Medulla oblongata (tissue), 1 donor: ENCODE results near the gene CTBP2.
"Not testable (repeated sequence)": the region's sequence is repeated elsewhere in the genome, so short reads cannot be mapped to it uniquely, and the experiment has no call there.

Experiments used
- DNase-seq: peaks from one replicate; pipeline ENCODE4 v3.0.0-alpha.2; 2015; ENCODE audit errors: extremely low spot score

CTBP2 gene

GRCh38 chr10:125158601-125159485 is 1.5 kb downstream of the CTBP2 start:
- DNase-seq: peak; percentile 77

DNA sequence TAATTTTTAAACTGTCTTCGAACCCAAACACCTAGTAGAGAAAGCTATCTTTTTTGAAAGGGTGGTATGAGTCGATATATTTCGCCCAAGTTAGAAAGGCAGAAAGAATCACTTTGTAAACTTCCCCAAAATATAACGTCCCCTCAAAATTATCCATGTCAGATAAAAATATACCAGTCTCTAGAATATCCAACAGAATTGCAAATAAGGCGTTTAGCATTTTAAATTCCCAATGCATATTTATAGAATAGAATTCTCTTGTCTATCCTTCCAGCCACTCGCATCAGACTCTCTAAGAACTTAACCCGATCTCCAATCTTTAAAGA is 2.1 kb downstream of the CTBP2 start:
- no peak for DNase-seq

DNA sequence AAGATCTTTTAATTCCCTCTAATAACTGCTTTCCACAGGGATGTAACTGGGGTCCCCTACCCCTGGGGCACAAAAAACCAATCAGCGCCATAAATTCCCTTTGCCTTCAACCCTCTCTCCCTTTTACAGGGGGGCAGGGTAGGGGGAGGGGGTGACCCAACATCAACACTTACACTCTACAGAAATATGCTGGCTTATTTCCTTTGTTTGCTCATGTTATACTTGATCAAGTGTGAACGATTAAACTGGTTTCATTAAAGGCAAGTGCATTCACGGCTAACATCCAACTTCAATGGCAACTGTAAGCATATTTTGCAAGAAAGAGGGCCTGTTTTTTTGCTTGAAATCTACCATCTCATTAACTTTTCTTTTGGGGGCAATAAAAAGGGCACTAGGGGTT is 2.9 kb downstream of the CTBP2 start:
- no peak for DNase-seq

DNA sequence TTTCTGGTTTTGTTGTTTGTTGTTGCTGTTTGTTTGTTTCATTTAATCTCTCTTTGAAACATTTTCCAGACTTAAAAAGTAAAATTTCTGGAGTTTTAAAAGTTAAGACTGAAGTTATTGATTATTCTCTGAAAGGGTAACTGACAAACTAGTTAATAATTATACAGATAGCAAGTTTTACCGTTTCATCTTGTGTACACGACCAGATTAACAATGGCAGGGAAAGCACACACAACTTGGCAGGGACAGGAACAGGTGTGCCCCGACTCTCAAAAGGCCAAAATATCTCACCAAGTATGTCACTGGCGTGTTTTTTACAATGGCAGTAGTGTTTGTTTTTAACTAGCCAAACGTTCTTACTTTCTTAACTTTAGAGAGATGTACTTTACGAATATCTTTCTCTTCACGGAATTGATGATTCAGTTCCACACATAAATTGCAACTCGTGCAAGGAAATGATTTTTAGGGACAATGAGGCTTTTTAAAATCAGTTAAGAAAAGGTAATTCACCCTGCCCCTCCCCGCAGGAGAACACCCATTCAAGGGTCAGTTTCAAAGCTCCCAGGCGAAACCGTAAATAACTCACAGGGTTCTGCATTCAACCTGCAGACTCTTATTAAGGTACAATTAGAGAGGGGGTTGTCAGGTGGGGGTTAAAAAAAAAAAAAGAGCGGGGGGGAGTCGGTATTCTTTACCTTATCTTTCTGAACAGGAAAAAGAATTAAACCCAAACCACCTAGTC is 3.5 kb downstream of the CTBP2 start:
- no peak for DNase-seq

DNA sequence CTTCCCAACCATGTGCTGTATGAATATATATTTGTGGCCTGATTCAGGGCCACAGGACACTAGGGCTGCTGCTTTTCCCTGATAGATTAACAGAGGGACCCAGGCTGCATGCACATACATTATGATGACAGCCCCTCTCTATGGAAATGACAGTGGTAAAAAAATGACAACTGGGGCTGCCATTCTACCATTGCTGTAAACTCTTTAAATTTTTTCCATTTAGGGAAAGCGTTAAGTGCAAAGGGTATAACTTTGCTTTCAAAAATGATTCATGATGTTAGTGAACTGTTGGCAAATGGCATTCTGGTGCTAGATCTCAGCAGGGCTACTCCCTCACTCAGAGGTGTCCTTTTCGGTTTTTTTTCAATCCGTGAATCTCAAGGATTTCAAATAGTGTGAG is 4.2 kb downstream of the CTBP2 start:
- DNase-seq: no peak

DNA sequence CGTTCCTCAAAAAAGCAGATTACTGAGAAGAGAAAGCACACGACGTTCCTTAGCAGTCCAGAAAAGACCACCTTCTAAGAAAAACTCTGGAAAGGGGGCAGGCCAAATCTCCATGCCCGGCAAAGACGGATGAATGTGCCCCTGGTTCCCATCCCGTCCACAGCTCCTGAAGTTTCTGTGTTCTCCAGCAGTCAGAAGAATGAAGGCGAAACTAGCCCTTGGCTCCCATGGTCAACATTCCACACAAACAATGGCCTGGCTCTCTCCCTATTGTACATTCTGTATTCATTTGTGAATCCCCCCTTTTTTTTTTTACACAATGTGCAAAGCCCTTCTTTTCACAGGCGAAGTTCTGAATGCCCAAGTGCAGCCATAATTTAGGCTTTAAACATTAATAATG is 5.3 kb downstream of the CTBP2 start:
- DNase-seq: peak; percentile 57

DNA sequence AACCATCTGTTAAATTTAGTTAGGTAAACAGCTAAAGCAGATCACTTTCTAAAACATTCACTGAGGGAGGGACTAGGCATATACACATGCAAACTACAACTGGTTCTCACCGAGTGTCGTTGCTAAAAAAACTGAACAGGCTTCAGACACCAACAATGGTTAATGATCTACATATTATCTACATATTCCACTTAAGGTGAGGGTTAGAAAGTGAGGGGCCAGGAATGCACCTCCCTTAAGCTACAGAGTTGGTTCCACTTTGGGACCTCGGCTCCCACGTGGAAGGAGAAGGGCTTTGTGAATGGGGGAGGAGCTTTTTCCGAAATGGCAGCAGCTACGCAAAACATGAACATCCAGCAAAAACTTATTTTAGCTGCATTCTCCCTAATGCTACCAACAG is 5.8 kb downstream of the CTBP2 start:
- DNase-seq: peak; percentile 44

- DNase-seq: no peak
Measured at GRCh38 chr10:125153703-125154490, 6.5 kb downstream of the CTBP2 start.

DNA sequence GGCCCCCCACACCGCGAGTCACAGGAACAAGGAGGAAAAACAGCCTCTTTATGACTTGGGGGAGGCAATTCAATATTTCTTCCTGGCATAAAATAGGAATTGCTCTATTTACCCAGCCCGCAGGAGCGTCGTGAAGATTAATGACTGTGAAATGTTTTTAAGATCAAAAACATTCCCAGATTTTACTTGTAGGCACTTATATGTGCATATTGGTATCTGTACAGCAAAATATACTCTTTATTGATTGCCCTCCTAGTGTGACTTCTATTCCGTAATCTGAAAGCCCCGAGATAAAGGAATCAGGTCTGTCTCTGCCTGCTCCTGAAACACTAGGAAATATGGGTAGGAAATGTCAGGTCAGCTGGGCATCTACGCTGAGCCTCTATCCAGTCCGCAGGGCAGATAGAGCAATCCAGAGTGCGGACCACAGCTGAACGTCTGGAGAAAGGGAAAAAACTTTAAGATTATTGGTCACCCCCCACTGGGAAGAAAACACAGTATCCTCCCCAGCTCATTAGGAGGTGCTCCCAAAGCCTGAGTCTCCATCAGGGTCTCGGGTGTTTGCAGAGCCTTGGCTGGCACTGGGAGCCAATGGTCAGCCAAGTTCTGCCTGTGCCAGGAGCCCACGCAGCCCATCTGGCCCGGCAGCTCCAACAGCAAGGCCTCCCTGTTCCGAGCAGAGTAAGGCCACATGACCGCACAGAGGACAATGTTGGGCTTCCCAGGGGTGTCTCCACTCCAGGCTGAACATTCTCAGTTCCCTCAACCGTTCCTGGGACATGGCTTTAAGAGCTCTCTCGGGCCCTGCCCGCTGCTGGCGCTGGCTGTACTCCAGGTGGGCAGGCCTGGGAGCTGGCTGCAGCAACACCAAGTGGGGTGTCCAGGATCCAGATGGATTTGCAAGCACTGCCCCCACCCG is 7.7 kb downstream of the CTBP2 start:
- DNase-seq: peak; percentile 89

DNA sequence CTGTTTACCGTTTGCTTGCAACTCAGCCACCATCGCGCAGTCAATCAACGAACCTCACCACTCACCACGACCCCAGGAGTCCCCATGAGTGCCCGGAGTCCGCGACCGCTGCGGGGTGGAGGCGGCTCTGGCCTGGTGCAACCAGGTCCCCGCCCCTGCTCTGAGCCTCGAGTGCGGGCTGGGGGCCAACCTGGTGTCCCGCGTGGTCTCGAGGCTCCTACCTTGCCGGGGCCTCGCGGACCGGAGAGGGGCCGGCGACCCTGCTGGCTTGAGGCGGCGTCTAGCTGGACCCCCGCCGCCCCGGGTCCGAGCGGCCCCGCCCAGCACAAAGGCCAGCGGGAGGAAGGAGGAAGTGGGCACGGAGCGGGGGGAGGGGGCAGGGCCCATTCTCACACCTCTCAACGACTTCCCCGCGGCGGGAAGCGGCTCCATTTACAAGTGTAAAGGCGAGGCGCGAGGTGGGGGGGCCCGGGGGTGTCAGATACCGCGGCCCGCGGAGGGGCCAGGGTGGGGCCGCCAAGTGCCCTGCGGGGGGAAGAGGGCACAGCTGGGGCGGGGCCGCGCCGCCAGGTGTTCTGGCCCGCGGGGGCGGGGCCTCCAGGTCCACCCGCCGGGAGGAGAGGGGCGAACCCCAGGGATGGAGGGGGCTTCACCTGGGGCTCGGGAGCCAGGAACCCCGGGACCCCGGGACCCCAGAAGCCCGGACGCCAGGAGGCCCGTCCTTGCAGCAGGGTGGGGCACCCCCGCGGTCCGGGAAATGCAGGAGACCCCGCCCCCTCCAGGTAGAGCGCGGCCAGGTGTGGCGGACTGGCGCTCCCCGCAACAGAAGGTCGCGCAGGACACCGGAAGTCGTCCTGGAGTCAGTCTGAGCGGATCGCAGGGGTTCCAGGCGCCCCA is 8.6 kb downstream of the CTBP2 start:
- no peak for DNase-seq

GRCh38 chr10:125151170-125151552 is 9.2 kb downstream of the CTBP2 start:
- no peak for DNase-seq

DNA sequence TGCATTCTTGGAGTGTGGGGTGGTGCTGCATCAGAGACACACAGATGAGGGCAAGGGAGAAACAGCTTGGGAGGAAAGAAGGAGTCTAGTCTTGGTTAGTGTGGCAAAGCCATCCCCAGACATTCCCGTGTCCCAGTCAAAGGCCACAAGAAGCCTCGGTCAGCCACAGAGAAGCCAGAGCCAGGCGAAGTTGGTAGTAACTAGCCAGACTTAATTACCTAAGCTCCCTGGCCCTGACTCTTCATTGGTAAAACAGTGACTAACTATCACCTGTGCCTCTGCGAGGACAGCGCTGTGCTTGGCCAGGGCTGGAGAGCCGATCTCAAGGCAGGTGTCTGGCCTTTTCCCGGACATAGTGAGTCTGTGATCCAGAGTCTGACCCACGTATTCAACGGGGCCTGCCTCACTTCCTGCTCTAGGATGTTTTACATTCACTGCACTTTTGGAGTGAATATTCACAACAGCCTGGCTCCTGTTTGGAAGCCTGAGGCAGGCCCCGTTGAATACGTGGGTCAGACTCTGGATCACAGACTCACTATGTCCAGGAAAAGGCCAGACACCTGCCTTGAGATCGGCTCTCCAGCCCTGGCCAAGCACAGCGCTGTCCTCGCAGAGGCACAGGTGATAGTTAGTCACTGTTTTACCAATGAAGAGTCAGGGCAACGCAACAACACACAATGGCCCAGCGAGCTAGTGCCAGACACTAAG is 9.8 kb downstream of the CTBP2 start:
- not testable (repeated sequence) for DNase-seq

DNA sequence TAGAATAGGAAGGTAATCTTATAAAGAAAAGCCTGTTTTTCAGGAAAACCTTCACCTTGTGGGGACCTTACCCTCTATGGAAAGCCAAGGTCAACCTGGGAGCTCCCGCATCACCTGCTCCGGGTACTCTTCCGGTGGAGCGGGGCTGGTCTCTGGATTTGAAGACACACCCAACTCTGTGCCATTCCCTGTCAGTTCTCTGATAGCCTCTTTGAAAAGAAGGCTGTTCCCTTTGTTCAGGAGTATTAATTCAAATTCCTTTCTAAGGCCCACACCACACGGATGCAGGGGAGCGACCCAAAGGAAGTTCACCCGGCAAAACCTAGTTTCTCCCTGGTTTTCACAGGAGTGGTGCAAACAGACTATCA is 10.7 kb downstream of the CTBP2 start:
- DNase-seq: no peak

DNA sequence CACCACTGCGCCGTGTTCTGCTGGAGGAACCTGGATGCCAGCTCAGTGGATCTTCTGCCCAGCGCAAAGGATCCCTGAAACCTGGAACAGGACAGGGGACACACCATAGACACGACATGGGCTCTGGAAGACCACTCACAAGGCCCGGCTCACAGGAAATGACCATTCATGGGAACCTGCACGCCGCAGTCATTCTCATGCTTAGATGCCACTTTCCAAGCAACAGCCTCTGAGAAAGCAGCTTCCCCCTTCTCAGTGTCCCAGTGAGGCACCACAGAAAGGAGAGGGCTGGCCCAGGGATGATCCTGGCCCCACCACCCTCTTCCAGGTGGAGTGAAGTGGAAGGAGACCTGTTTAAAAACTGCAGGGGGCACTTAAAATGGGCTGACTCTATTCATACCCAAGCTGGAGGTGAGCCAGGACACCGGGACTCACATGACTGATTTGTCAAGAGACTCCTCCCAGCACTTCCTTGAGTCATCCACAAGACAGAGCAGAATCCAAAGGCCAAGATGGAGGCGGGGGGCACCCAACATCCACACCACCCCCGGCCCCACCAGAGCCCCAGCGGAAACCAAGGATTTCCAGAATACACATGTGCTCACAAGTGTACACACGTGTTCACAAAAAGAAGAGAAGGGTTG is 11.2 kb downstream of the CTBP2 start:
- DNase-seq: no peak

DNA sequence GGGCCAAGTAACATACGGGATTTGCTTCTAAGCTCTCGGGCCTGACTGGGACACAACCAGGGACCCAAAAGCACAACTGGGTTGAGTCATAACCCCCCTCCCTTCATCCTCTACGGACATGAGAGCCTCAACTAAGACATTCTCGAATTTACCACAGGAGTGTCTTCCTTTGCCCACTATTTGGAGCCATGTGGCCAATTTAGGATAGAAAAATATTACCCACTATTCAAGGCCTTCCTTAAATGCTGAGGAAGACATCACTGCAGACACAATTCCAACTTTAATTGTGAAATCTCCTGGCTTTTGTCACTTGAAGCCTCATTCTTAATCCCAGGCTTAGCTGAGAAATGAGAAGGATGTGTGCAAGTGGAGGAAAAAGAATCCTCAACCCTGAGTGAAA is 11.8 kb downstream of the CTBP2 start:
- no peak for DNase-seq

DNA sequence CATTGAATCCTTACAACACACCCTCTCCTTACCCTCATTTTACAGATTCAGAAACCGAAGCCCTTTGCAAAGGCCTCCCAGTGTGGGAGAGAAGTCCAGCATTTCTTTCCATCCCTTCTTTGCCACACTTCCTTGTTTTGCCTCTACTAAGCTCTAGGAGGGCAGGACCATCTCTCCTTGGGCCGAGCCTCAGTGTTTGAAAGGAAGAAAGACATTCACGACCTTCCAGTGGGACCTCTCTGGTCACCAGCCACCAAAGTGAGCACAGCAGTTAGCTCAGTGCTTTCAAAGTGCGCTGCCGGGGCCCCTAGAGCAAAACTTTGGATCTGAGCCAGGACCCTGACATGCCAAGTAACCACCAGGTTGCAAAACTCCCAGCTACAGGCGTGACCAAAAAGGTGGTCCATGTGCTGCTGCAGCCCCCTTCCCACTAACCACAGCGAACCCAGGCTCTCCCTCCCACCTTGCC is 12.4 kb downstream of the CTBP2 start:
- no peak for DNase-seq

GRCh38 chr10:125146791-125147579 is 13.4 kb downstream of the CTBP2 start:
- no peak for DNase-seq

DNA sequence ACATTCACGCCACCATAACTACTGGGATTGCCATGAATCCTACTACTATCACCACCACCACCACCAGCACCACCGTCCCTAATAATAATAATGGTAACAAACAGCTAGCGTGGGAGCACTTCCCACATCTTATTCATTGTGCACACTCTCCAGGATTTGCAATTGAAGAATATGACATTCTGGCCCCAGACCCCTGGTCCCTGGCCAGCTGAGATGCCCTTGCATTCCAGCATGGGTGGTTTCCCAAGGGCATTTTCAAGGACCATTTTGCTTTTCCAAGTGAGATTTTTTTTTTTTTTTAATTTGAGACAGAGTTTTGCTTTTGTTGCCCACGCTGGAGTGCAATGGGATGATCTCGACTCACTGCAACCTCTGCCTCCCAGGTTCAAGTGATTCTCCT is 14.7 kb downstream of the CTBP2 start:
- DNase-seq: no peak
